HepG2 (cell line): ENCODE results near the gene CC2D1A. TPM values are rescaled to one million over a fixed set of nuclear protein-coding genes. Genes with fewer than 3 reads are reported as not detected.

Source experiments
- ATAC-seq: fragments of 200-7000 bp; cut with Tn5 transposase; 3 replicates; pipeline ENCODE4 v1.9.1; 2020; ENCODE audit warnings: mild to moderate bottlenecking, moderate library complexity
- BruUV-seq: library from RNA; stranded (reverse); fragments of 400-500 nt; replicated peaks from 2 replicates; lab custom pipeline; 2021; lab: Mats Ljungman, UMichigan
- CTCF ChIA-PET: fragments of 300-600 bp; formaldehyde crosslinking; extraction: SDS; loops from one replicate; lab custom pipeline; 2021; ENCODE audit warnings: low total read pairs, inconsistent platforms, low intra/inter-chr PET ratio; lab: Yijun Ruan, JAX
- POLR2A ChIA-PET: fragments of 350-600 bp; sonication (Branson Sonifier 250); formaldehyde crosslinking; loops from one replicate; lab custom pipeline; 2020; ENCODE audit warnings: antibody characterized with exemption, inconsistent platforms; lab: Yijun Ruan, JAX
- DNase-seq: peaks from one replicate; pipeline ENCODE4 v3.0.0-alpha.2; 2015; ENCODE audit warnings: low spot score
- FAIRE-seq: peaks from 3 replicates; lab custom pipeline; 2011; peaks lifted over from hg19 to GRCh38; lab: Jason Lieb, UNC
- H2AFZ ChIP-seq: one replicate; pipeline ENCODE4 v1.6.1; 2011; ENCODE audit warnings: low read length, inconsistent platforms
- H3K27ac ChIP-seq: fragments of 300-600 bp; 3 replicates; pipeline ENCODE4 v1.8.0; 2011; ENCODE audit warnings: mixed run types, mild to moderate bottlenecking, mixed read lengths, low read length, inconsistent platforms; ENCODE audit not compliant: insufficient read depth; ENCODE audit errors: extremely low read length
- H3K27me3 ChIP-seq, 2 experiments: fragments of 200-600 bp in 1 of 2; 2 replicates in 1 of 2; 3 replicates in 1 of 2; pipeline versions ENCODE4 v1.6.0 to v1.8.0; 2011; ENCODE audit warnings: low read length in 2 of 2, mild to moderate bottlenecking in 2 of 2, moderate library complexity in 2 of 2, inconsistent platforms in 1 of 2; ENCODE audit not compliant: insufficient read depth in 2 of 2, control insufficient read depth in 1 of 2
- H3K36me3 ChIP-seq, 2 experiments: fragments of 200-600 bp in 1 of 2; replicated peaks in 1 of 2; 2 replicates in 1 of 2; 3 replicates in 1 of 2; pipeline versions ENCODE4 v1.5.1 to v1.8.0; 2011; ENCODE audit warnings: low read length in 2 of 2, inconsistent platforms in 1 of 2; ENCODE audit not compliant: insufficient read depth in 2 of 2, control insufficient read depth in 1 of 2
- H3K4me1 ChIP-seq: 2 replicates; pipeline ENCODE4 v1.5.1; 2012; ENCODE audit warnings: low read length, inconsistent platforms; ENCODE audit not compliant: insufficient read depth
- H3K4me2 ChIP-seq: 2 replicates; pipeline ENCODE4 v1.6.0; 2011; ENCODE audit warnings: low read depth, low read length, inconsistent platforms
- H3K4me3 ChIP-seq, 3 experiments: fragments of 200-600 bp in 1 of 3; sonication (generic), shearing (Covaris generic) in 1 of 3; replicated peaks in 1 of 3; 2 replicates each; pipeline ENCODE4 v1.5.1; 2011 to 2016; ENCODE audit warnings: low read length in 3 of 3, inconsistent platforms in 2 of 3, low read depth in 2 of 3, mild to moderate bottlenecking in 2 of 3, control low read depth in 1 of 3, mixed read lengths in 1 of 3; ENCODE audit not compliant: insufficient read depth in 1 of 3
- H3K79me2 ChIP-seq: one replicate; pipeline ENCODE4 v1.6.1; 2011; ENCODE audit warnings: low read length, inconsistent platforms; ENCODE audit not compliant: insufficient read depth
- H3K9ac ChIP-seq: 2 replicates; pipeline ENCODE4 v1.6.0; 2011; ENCODE audit warnings: mild to moderate bottlenecking, low read depth, low read length, inconsistent platforms; ENCODE audit not compliant: insufficient read depth
- H3K9me3 ChIP-seq: 2 replicates; pipeline ENCODE4 v1.5.1; 2012; ENCODE audit warnings: mild to moderate bottlenecking, low read length
- H4K20me1 ChIP-seq: 2 replicates; pipeline ENCODE4 v1.6.0; 2011; ENCODE audit warnings: inconsistent platforms, mild to moderate bottlenecking, low read length, moderate library complexity; ENCODE audit not compliant: insufficient read depth
- DDIT3 ChIP-seq: sonication (generic); formaldehyde crosslinking; IDR thresholded peaks from 2 replicates; pipeline ENCODE4 v1.4.0; 2020; ENCODE audit warnings: mild to moderate bottlenecking, missing genetic modification reagents
- HMGXB4 ChIP-seq, 2 experiments: sonication (generic) in 1 of 2; formaldehyde crosslinking in 1 of 2; IDR thresholded peaks; 2 replicates each; pipeline versions ENCODE4 v1.4.0 to v1.6.1; 2018 to 2020; ENCODE audit warnings: missing genetic modification reagents in 2 of 2, borderline replicate concordance in 1 of 2, low read depth in 1 of 2, mild to moderate bottlenecking in 1 of 2, missing biosample characterization in 1 of 2
- SIN3A ChIP-seq: IDR thresholded peaks from 2 replicates; pipeline ENCODE4 v1.6.1; 2011; ENCODE audit warnings: low read depth, mild to moderate bottlenecking, control low read depth, low read length, borderline replicate concordance
- ZBTB1 ChIP-seq: sonication (generic); formaldehyde crosslinking; IDR thresholded peaks from 2 replicates; pipeline ENCODE4 v1.4.0; 2020; ENCODE audit warnings: missing genetic modification reagents, borderline replicate concordance
- ZNF225 ChIP-seq: sonication (generic); formaldehyde crosslinking; IDR thresholded peaks from 2 replicates; pipeline ENCODE4 v1.4.0; 2020; ENCODE audit warnings: mild to moderate bottlenecking, missing genetic modification reagents
- ZNF234 ChIP-seq: sonication (generic); formaldehyde crosslinking; conservative IDR thresholded peaks from 2 replicates; pipeline ENCODE4 v1.5.1; 2020; ENCODE audit warnings: mild to moderate bottlenecking, missing genetic modification reagents
- ZNF629 ChIP-seq: sonication (generic); formaldehyde crosslinking; conservative IDR thresholded peaks from 2 replicates; pipeline ENCODE4 v1.5.0; 2020; ENCODE audit warnings: missing genetic modification reagents
- WGBS: methylation state at CpG from one replicate; pipeline ENCODE4 v1.1.6; 2017; ENCODE audit warnings: low lambda C conversion rate; 5-methylcytosine and 5-hydroxymethylcytosine counted together
- in situ Hi-C: cut with HindIII; loops from 2 replicates; pipeline ENCODE4 v1.10.0; 2017; ENCODE audit warnings: low pct_unique_long_range_greater_than_20kb; ENCODE audit not compliant: extremely low pct_ligation_motif_present
- intact Hi-C: fragments of 100-400 bp; cut with micrococcal nuclease; formaldehyde crosslinking; loops from one replicate; pipeline ENCODE4 v1.10.0; 2022; ENCODE audit not compliant: unreplicated experiment
- polyA plus RNA-seq, 8 experiments: library from polyadenylated mRNA; depleted of rRNA in 3 of 8; stranded (reverse) in 7 of 8; unstranded in 1 of 8; fragments of >200 nt; fragmentation: Illumina TruSeq in 4 of 8; extraction: Trizol in 4 of 8; gene quantifications; 2 replicates each; pipeline versions ENCODE4 v1.2.1 to v1.2.3, GENCODE V29; 2011 to 2016; ENCODE audit warnings: low read depth in 4 of 8, missing spikeins in 1 of 8, mixed read lengths in 1 of 8; ENCODE audit not compliant: insufficient read depth in 1 of 8
- total RNA-seq, 5 experiments: library from RNA; depleted of rRNA; stranded (reverse); fragments of >200 nt; fragmentation: Illumina TruSeq; extraction: Trizol; gene quantifications; 2 replicates each; pipeline ENCODE4 v1.2.3, GENCODE V29; 2016; ENCODE audit warnings: low read depth in 1 of 5
- TF ChIP-seq, protein P1 (sequence below): sonication (generic); formaldehyde crosslinking; IDR thresholded peaks from 2 replicates; pipeline ENCODE4 v1.5.0; 2020; ENCODE audit warnings: missing genetic modification reagents
- TF ChIP-seq, protein P2 (sequence below): IDR thresholded peaks from 2 replicates; pipeline ENCODE4 v1.6.1; 2016; ENCODE audit warnings: missing genetic modification reagents, missing compliant biosample characterization
- TF ChIP-seq, protein P3 (sequence below), 2 experiments: sonication (generic) in 1 of 2; formaldehyde crosslinking in 1 of 2; IDR thresholded peaks; 2 replicates each; pipeline versions ENCODE4 v1.6.1 to v1.9.0; 2014 to 2022; ENCODE audit warnings: antibody characterized with exemption in 1 of 2, borderline replicate concordance in 1 of 2, inconsistent platforms in 1 of 2, low read depth in 1 of 2, missing genetic modification reagents in 1 of 2

CC2D1A gene
- total and polyA plus RNA-seq, 2 of the 13 experiments (the other 11 are each of a cell fraction or from before 2014, with no cell fraction given): 9.7 to 11.5 TPM

GRCh38 chr19:13906521-13906904, 512 bp downstream of the CC2D1A start (continued):
- TF ChIP-seq HMGXB4 (CRISPR knock-in tag; IDR thresholded peaks at IDR 0.05; ENCODE audit: borderline replicate concordance in 1 of 2, low read depth in 1 of 2) (0 out of 4 replicates have a peak, but pooled peaks of 1 of the 2 experiments have one; percentile 5), ZBTB1 (CRISPR knock-in tag) (0 out of 2 replicates have a peak, but pooled peaks have one; percentile 13)

DNA sequence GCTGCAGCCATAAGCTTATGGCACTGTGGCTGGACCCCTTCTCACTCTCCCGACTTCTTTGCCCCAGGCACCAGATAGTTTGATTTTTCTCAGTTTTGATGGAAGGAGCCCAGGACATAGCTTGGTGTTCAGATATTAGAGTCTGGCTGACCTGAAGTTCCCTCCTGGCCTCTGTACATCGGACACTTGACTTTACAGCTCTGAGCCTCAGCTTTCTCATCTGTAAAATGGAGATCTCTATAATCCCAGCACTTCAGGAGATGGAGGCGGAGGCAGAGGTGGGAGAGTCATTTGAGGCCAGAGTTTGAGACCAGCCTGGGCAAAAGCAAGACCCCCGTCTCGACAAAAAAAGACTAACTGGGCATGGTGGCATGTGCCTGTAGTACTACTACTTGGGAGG, 909 bp downstream of the CC2D1A start:
- peak overlapping the region; percentile 81 to 92 (median 90) for H3K4me3 ChIP-seq
- ATAC-seq (no peak), DNase-seq (no peak), FAIRE-seq (no peak)
- in situ Hi-C loops (no loop called here), intact Hi-C loops (loop anchor here (2.0 kb wide), 1 partner anchor 116 kb away; no protein-coding TSS in a partner anchor)
- no peaks in the 10 kb centered on the region for H3K9me3 ChIP-seq
- H3K4me1 ChIP-seq: peaks cover 24% of the 10 kb centered on the region
- H3K9ac ChIP-seq: peak overlapping the region; percentile 85
- H2AFZ ChIP-seq: no peak overlapping the region
- WGBS: 86% methylated on average over 5 of the region's 5 CpGs
- peaks cover 0 to 7% of the 10 kb centered on the region in 2 experiments; a peak in 2 of 5 replicates for H3K36me3 ChIP-seq
- H3K27me3 ChIP-seq: no peaks in the 10 kb centered on the region
- BruUV-seq: TSS peak; percentile 75
- H3K79me2 ChIP-seq: no peaks in the 10 kb centered on the region
- H4K20me1 ChIP-seq: no peaks in the 10 kb centered on the region
- ChIA-PET POLR2A (interaction anchor here (0.7 to 1.1 kb wide), 3 partner anchors 14 to 60 kb away, joined by 3 to 6 read pairs (median 3); partner anchors contain the start of gene DCAF15), CTCF (no interaction called here)
- peak overlapping the region; percentile 84 for H3K4me2 ChIP-seq
- peak overlapping the region; percentile 73 for H3K27ac ChIP-seq
- TF ChIP-seq, protein P1, sequence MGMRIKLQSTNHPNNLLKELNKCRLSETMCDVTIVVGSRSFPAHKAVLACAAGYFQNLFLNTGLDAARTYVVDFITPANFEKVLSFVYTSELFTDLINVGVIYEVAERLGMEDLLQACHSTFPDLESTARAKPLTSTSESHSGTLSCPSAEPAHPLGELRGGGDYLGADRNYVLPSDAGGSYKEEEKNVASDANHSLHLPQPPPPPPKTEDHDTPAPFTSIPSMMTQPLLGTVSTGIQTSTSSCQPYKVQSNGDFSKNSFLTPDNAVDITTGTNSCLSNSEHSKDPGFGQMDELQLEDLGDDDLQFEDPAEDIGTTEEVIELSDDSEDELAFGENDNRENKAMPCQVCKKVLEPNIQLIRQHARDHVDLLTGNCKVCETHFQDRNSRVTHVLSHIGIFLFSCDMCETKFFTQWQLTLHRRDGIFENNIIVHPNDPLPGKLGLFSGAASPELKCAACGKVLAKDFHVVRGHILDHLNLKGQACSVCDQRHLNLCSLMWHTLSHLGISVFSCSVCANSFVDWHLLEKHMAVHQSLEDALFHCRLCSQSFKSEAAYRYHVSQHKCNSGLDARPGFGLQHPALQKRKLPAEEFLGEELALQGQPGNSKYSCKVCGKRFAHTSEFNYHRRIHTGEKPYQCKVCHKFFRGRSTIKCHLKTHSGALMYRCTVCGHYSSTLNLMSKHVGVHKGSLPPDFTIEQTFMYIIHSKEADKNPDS (CRISPR knock-in tag): no peak
- TF ChIP-seq ZNF225 (no peak), DDIT3 (CRISPR knock-in tag) (no peak), SIN3A (no peak), ZNF629 (CRISPR knock-in tag) (peak; percentile 71), ZNF234 (CRISPR knock-in tag) (no peak)
- TF ChIP-seq, protein P2, sequence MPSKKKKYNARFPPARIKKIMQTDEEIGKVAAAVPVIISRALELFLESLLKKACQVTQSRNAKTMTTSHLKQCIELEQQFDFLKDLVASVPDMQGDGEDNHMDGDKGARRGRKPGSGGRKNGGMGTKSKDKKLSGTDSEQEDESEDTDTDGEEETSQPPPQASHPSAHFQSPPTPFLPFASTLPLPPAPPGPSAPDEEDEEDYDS: no peak
- TF ChIP-seq, protein P3, sequence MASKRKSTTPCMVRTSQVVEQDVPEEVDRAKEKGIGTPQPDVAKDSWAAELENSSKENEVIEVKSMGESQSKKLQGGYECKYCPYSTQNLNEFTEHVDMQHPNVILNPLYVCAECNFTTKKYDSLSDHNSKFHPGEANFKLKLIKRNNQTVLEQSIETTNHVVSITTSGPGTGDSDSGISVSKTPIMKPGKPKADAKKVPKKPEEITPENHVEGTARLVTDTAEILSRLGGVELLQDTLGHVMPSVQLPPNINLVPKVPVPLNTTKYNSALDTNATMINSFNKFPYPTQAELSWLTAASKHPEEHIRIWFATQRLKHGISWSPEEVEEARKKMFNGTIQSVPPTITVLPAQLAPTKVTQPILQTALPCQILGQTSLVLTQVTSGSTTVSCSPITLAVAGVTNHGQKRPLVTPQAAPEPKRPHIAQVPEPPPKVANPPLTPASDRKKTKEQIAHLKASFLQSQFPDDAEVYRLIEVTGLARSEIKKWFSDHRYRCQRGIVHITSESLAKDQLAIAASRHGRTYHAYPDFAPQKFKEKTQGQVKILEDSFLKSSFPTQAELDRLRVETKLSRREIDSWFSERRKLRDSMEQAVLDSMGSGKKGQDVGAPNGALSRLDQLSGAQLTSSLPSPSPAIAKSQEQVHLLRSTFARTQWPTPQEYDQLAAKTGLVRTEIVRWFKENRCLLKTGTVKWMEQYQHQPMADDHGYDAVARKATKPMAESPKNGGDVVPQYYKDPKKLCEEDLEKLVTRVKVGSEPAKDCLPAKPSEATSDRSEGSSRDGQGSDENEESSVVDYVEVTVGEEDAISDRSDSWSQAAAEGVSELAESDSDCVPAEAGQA (IDR thresholded peaks at IDR 0.05; ENCODE audit: low read depth): no peak
- TF ChIP-seq, protein P3 (CRISPR knock-in tag; IDR thresholded peaks at IDR 0.05; ENCODE audit: borderline replicate concordance): no peak
